ENCODE results near the gene CEP70.
A peak's percentile ranks its signal among the peaks of the same experiment; 100 is the strongest.
"Not testable (repeated sequence)": the region's sequence is repeated elsewhere in the genome, so short reads cannot be mapped to it uniquely, and the experiment has no call there.

Gene CEP70

DNA sequence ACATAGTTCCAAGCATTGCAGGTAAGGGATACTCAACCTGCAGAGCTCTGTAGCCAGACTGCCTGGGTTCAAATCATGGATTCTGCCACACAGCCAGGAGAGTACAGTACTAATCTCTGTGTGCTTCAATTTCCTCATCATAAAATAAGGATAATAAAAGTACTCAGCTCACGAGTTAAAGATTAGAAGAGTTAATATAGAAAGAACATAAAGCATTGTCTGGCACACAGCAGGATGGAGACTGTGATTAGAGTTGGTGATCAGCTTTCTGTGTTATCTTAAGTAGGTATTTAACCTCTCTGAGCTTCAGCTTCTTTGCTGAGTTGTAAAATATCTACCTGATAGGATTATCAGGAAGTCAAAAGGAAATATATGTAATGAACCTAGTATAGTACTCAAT lies 2.7 kb downstream of the CEP70 start:
- no peak for DNase-seq

DNA sequence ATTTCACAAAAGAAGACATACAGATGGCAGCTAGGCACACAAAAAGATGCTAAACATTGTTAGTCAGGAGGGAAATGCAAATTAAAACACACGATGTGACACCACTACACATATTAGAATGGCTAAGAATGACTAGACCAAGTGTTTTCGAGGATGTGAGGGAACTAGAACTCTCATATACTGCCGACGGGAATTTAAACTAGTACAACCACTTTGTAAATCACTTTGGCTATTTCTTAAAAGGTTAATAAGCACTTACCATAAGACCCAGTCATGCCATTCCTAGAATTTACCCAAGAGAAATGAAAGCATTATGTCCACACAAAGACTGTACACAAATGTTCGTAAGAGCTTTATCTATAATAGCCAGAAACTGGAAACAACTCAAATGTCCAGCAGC lies 5.6 kb downstream of the CEP70 start:
- DNase-seq, result no peak

DNA sequence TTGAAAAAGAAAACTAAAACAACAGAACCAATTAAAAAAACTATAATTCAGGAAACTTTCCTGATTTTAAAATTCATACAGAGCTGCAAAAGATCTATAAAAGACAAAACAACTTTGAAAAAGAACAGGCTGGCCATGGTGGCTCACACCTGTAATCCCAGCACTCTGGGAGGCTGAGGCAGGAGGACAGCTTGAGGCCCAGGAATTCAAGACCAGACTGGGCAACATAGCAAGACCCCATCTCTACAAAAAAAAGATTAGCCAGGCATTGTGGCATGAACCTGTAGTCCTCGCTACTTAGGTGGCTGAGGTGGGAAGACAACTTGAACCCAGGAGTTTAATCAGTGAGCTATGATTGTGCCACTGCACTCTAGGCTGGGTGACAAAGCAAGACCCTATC lies 6.7 kb downstream of the CEP70 start:
- DNase-seq, result no peak

DNA sequence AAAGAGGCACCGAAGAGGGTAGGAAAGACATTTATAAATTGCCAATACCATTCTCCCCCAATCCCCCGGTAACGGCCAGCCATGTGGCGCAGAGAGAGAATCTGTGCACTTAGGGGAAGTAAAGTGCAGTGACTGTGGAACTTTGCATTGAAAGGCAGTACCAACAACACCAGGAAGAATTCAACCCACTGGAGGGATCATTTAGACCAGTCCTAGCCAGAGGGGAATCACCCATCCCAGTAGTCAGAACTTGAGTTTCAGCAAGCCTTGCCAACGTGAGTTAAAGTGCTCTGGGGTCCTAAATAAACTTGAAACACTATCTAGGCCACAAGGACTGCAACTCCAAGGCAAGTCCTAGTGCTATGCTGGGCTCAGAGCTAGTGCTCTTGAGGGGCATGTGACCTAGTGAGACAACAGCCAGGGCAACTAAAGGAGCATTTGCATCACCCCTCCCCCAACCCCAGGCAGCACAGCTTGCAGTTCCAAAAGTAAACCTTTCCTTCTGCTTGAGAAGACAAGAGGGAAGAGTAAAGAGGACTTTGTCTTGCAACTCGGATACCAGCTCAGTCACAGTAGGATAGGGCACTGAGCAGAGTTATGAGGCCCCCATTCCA lies 15.0 kb downstream of the CEP70 start:
- no peak for DNase-seq

DNA sequence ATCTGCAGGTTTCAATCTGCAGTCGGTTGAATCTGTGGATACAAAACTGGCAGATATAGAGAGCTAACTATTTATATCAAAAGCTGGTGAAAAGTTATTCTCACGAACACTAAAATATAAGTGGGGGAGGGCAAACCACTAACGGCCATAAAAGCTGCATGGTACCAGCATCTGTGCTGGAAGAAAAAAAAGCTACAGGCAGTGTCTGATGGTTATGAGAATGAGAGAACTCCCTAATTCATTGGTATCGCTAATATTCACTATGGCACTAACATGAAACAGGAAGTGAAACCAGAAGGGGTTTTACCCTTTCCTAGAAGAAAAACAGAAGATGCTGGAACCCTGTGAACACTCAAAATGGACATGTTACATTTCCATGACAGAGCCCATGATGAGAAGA lies 15.9 kb downstream of the CEP70 start:
- peak in 1 of 5 donors; percentile 8 for DNase-seq

DNA sequence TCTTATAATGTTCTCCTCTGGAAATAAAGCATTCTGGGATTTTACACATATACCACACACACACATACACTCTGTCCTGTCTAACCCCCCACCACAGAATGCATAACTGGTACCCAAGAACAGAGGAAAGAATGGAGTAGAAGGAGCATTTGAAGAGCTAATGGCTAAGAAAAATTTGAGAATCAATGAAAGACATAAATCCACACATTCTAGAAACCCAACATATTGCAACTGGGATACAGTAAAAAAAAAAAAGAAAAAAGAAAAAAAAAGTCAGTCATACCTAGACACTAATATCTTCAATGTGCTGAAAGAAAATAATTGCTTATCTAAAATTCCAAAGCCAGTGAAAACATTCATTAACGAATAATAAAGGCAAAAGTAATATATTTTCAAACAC lies 20.9 kb downstream of the CEP70 start:
- no peak for DNase-seq

DNA sequence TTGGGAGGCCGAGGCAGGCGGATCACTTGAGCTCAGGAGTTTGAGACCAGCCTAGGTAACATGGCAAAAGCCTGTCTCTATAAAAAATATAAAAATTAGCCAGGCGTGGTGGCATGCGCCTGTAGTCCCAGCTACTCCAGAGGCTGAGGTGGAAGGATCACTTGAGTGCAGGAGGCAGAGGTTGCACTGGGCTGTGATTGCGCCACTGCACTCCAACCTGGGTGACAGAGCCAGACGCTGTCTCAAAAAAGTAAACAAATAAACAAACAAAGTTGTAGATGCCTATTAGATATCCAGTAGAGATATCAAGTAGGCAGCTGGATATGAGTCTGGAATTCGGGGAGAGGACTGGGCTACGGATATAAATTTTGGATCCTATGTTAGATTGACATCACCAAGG lies 24.4 kb downstream of the CEP70 start:
- DNase-seq, result not testable (repeated sequence)

DNA sequence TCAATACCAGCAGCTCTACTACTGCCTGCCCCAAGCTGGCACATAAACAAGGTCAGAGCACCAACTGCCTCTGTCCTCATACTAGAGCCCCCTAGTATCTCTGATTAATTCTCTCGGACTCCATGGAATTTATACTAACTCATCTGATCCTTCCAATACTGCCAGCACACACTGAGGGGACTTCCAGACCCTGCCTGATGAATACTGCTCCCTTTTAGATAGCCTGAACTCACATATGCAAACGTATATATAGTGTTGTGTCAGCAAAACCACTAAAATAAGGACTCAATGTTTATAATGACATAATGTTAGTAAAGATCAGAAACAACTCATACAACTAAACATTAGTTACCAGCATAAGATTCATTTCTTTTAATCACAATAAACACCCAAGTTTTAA lies 25.0 kb downstream of the CEP70 start:
- DNase-seq, result no peak

DNA sequence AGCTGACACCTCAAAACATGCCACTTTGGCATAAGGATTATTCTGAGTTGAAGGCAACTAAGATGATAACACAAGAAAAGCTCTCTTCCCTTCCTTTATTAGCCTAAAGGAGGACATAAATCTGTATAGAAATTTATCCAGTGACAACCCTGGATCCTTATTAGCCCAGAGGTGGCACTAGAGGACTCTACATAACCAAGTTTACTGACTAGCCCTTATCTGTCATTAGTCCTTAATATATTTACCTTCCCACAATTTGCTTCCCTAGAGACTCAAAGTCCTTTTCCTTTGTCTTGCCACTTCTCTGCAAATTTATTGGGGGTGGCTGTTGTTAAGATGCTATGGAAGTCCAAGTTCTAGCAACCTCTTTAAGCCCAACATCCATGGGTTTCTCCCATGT lies 26.7 kb downstream of the CEP70 start:
- DNase-seq, result no peak

DNA sequence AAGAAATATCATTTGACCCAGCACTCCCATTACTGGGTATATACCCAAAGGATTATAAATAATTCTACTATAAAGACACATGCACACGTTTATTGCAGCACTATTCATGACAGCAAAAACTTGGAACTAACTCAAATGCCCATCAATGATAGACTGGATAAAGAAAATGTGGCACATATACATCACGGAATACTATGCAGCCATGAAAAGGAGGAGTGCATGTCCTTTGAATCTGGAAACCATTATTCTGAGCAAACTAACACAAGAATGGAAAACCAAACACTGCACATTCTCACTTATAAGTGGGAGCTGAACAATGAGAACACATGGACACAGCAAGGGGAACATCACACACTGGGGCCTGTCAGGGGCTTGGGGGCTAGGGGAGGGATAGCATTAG lies 27.8 kb downstream of the CEP70 start:
- not testable (repeated sequence) for DNase-seq

DNA sequence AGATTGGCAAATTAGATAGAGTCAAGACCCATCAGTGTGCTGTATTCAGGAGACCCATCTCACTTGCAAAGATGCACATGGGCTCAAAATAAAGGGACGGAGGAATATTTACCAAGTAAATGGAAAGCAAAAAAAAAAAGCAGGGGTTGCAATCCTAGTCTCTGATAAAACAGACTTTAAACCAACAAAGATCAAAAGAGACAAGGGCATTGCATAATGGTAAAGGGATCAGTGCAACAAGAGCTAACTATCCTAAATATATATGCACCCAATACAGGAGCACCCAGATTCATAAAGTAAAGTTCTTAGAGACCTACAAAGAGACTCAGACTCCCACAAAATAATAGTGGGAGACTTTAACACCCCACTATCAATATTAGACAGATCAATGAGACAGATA lies 31.2 kb downstream of the CEP70 start:
- not testable (repeated sequence) for DNase-seq

DNA sequence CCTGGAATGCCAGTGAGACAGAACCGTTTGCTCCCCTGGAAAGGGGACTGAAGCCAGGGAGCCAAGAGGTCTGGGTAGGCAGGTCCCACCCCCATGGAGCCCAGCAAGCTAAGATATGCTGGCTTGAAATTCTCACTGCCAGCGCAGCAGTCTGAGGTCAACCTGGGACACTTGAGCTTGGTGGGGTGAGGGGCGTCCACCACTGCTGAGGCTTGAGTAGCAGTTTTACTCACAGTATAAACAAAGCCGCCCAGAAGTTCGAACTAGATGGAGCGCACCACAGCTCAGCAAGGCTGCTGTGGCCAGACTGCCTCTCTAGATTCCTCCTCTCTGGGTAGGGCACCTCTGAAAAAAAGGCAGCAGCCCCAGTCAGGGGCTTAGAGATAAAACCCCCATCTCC lies 33.6 kb downstream of the CEP70 start:
- DNase-seq, result no peak

DNA sequence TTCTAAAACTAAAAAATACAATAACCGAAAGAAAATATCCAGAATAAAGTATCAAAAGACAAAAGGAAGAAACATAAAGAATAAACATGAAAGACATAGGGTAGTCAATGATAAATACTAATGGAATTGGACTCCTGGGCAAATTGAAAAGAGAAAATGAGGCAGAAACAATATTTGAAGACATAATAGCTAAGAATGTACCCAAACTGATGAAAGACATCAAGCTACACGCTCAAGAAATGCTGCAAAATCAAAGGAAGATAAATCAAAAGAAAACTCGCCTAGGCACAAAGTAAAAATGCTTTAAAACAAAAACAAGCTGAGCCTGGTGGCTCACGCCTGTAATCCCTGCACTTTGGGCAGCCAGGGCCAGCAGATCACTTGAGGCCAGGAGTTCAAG lies 34.9 kb downstream of the CEP70 start:
- no peak for DNase-seq

DNA sequence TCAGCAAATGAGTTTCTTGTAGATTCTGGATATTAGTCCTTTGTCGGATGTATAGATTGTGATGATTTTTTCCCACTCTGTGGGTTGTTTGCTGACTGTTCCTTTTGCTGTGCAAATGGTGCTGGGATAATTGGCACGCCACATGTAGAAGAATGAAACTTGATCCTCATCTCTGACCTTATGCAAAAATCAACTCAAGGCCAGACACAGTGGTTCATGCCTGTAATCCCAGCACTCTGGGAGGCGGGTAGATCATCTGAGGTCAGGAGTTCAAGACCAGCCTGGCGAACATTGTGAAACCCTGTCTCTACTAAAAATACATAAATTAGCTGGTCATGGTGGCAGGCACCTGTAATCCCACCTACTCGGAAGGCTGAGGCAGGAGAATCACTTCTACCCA lies 39.3 kb downstream of the CEP70 start:
- not testable (repeated sequence) for DNase-seq

DNA sequence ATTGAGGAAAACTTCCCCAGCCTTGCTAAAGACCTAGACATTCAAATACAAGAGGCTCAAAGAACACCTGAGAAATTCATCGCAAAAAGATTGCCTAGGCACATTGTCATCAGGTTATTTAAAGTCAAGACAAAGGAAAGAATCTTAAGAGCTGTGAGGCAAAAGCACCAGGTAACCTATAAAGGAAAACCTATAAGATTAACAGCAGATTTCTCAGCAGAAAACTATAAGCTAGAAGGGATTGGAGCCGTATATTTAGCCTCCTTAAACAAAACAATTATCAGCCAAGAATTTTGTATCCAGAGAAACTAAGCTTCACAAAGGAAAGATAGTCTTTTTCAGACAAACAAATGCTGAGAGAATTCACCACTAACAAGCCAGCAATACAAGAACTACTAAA lies 43.1 kb downstream of the CEP70 start:
- not testable (repeated sequence) for DNase-seq

DNA sequence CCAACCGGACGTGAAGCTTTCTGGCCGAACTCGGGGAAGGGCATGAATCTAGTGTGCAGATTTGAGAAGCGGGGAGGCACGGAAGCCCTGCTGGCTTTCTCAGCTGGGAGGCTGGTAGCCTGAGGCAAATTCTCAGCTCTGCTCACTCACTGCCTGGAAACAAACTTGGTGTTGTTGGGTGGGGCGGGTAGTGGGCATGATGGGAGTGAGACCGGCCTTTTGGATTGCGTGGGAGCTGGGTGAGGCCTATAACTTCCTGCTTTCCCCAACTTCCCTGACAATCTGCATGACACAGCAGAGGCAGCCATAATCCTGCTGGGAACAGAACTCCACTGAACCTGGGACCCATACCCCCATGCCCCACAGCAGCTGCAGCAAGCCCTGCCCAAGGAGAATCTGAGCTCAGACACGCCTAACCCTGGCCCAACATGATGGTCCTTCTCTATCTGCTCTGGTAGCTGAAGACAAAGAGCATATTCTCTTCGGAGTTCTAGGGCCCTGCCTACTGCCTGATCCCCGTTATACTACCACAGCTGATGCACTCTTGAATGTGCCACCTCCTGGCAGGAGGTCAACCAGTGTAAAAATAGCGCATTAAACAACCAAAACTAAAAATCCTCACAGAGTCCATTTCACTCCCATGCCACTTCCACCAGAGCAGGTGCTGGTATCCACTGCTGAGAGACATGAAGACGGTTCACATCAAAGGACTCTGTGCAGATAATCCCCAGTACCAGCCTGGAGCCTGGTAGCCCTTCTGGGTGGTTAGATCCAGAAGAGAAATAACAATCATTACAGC lies 44.7 kb downstream of the CEP70 start:
- DNase-seq, result no peak

DNA sequence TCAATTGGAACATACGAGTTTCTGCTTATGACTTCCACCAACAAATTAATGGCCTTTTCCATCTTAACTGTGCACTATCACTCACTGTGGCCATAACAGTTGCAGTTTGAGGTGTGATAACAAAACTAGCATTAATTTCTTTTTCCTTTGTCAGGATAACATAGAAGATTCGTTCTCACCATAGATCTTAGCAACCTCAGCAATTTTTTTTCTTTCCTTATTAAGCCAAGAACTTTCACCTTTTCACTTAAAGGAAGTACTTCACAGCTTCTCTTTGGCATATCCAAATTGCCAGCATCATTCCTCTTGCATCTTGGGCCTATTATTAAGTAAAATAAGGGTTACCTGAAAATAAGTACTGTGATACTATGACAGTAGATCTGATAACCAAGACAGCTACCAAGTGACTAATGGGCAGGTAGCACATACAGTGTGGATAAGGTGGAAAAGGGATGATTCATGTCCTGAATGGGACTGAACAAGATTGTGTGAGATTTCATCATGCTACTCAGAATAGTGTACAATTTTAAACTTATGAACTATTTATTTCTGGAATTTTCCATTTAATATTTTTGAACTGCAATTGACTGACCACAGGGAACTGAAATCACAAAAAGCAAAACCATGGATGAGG lies 46.6 kb downstream of the CEP70 start:
- DNase-seq, result no peak

DNA sequence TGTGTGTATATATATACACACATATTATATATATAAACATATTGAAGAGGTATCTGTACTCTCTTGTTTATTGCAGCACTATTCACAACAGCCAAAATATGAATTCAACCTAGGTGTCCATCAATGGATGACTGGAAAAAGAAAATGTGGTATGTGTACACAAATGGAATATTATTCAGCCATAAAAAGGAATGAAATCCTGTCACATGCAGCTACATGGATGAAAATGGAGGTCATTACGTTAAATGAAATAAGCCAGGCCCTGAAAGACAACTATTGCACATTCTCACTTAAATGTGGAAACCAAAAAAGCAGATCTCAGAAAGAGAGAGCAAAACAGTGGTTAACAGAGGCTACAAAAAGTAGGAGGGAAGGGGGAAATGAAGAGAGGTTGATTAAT lies 49.5 kb downstream of the CEP70 start:
- DNase-seq, result no peak

DNA sequence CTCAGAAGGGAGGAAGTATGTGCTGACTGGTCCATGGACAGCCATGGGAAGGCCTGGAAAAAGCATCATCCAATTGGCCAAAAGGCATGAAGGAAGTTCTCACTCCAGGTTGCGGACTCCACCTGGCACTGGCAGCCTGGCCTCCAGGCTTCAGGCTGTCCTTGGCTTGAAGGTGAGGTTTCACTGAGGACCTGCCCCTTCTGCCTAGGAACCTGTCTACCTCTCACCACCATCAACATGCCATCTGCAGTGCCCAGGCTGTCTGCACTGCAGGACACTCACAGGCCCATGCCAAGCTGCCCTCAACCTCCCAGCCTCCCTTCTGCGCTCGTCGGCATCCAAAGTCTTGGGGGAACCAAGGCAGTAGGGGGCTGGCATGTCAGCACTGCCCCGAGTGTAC lies 51.1 kb downstream of the CEP70 start:
- DNase-seq, result no peak

DNA sequence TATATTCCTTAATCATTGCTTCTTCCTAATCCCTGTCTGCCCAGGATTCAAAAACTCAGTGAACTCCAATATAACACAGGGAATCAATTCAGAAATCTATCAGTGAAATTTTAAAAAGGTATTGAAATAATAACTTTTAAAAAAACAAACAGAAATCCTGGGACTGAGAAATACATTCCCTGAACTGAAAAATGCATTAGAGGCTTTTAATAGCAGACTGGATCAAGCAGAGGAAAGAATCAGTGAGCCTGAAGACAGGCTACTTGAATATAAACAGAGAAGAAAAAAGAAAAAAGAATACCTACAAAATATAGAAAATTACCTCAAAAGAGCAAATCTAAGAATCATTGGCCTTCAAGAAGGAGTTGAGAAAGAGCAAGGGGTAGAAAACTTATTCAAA lies 54.7 kb downstream of the CEP70 start:
- no peak for DNase-seq

DNA sequence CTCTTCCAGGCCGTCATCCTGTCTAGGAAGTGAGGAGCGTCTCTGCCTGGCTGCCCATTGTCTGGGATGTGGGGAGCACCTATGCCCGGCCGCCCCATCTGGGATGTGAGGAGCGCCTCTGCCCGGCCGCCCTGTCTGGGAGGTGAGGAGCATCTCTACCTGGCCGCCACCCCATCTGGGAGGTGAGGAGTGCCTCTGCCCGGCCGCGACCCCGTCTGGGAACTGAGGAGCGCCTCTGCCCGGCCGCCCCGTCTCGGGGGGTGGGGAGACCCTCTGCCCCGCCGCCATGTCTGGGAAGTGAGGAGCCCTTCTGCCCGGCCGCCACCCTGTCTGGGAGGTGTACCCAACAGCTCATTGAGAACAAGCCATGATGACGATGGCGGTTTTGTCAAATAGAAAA lies 72.6 kb downstream of the CEP70 start:
- not testable (repeated sequence) for DNase-seq

DNA sequence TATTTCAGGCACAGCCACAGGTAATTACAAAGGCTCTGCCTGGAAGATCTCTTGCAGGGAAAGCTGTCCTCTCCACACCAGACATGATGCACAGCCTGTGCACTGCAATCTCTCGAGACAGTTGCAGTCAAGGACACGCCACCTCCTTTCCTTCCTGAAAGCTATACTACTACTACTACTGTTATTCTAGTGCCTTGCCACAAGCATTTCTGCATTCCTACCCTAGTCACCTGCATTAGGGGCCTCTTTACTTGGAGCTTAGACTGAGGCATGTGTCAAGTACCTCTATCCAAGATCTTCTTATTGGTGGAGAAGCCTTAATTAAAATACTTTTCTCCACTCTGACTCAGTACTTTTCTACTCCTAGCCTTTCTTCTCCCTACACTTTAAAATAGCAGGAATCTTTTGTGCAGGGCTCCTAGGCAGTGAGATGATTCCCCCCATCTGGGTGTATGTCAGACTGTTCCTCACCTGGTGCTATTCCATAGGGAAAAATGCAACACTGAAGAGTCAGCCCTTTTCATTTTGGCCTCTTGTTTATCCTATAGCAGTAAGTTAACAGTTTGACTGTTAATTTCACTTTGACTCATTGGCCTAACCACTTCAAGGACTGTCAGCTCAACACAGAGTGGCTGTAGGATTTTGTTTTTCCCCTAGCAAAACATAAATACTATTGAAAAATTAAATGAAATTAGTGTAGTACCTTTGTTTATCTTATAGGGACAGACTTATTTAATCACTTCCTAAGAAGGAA lies 80.8 kb downstream of the CEP70 start:
- DNase-seq, result peak in 1 of 5 donors; percentile 79

DNA sequence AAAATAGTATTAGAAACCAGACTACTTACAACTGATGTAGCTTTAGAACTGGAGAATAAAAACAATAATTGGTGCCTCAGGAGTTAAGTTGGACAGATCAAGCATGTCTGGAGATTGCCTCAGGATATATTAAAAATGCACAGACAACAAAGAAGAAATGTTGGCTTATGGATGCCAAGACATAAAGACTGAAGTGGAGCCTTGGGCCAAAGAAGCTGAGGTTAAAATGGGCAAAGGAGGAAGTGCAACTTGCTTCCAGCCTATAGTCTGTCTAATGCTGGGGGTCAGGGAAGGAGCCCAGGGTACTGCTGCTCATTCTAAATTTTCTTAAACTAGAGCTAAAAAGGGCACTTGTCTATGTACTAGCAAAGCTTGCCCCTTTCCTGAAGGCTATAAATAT lies 82.1 kb downstream of the CEP70 start:
- DNase-seq, result no peak

DNA sequence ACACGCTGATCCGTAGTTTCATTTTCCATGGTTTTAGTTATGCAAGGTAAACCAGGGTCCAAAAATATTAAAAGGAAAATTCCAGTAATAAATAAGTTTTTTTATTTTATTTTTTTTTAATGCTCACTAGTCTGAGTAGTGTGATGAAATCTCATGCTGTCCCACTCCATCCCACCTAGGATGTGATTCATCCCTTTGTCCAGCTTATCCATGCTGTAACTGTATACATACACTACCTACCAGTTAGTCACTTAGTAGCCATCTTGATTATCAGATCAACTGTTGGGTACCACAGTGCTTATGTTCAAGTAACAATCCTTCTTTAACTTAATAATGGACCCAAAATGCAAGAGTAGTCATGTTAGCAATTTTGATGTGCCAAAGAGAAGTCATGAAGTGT lies 84.5 kb downstream of the CEP70 start:
- DNase-seq, result no peak
